Brain microvascular endothelial cell (primary cell): ENCODE data around the gene PRKN.
A peak's percentile ranks its signal among the peaks of the same experiment; 100 is the strongest.

Experiments used
- DNase-seq: peaks from one replicate; pipeline ENCODE4 v3.0.0-alpha.2; 2020
- H3K27ac ChIP-seq: fragments of 250-450 bp; sonication (Bioruptor Pico); 2 replicates; pipeline ENCODE4 v1.5.1; 2020; ENCODE audit warnings: mild to moderate bottlenecking, moderate library complexity
- H3K27me3 ChIP-seq: fragments of 250-450 bp; sonication (Bioruptor Pico); replicated peaks from 2 replicates; pipeline ENCODE4 v1.5.1; 2020; ENCODE audit warnings: mild to moderate bottlenecking
- H3K36me3 ChIP-seq: fragments of 250-450 bp; sonication (Bioruptor Pico); replicated peaks from 2 replicates; pipeline ENCODE4 v1.5.1; 2020; ENCODE audit warnings: mild to moderate bottlenecking
- H3K4me3 ChIP-seq: 2 replicates; pipeline ENCODE4 v1.5.1; 2011; ENCODE audit warnings: low read depth, mild to moderate bottlenecking, control low read depth, low read length, moderate library complexity
- CTCF ChIP-seq: IDR thresholded peaks from 2 replicates; pipeline ENCODE4 v1.5.1; 2011; ENCODE audit warnings: low read depth, mild to moderate bottlenecking, moderate library complexity, low read length, control low read depth, inconsistent platforms; ENCODE audit errors: missing control alignments
- in situ Hi-C: cut with HindIII; loops from 2 replicates; pipeline ENCODE4 v1.10.0; 2017; ENCODE audit warnings: low sequenced_read_pairs, low pct_ligation_motif_present

The PRKN gene

DNA sequence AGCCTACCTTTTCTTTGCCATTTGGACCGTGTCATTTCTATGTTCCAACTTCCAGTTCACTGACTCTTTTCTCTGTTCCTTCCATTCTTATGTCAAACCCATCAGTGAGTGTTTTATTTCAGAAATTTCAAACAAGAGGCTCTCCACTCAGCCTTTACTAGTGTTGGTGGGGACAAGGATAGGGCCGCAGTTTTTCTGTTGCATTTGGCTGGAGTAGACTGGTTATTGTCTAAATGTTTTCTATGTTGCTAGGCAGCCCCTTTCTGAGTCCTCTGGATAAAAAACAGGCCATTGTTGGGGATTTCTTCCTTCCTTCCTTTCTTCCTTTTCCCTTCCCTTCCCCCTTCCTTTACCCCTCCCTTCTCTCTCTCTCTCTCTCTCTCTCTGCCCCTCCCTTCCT, 288.6 kb downstream of the PRKN start:
- no peak for DNase-seq
- in situ Hi-C loops: no loop called here
- Histone ChIP-seq H3K4me3 (no peak overlapping the region), H3K36me3 (no peaks in the 10 kb centered on the region), H3K27me3 (no peaks in the 10 kb centered on the region), H3K27ac (no peak overlapping the region)
- no peak for TF ChIP-seq CTCF

DNA sequence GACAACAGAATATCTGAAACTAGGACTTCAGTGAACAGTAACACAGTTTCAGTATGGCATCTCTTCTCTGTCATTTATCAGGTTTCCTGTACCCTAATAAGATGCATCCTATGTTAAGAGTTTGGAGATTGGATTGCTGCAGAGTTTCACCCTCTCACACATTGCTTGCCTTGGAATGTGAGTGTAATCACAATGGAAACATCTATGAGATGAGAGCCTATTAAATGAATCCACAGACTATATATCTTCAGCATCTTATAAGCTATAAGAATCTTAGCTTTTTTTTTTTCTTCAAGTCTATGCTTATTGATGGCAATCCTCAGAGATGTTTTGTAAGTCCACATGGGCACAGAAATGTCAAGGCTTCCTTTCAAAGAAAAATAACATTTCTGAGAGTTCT, 292.5 kb downstream of the PRKN start:
- Histone ChIP-seq H3K4me3 (no peak overlapping the region), H3K36me3 (no peaks in the 10 kb centered on the region), H3K27me3 (no peaks in the 10 kb centered on the region), H3K27ac (no peak overlapping the region)
- TF ChIP-seq CTCF: no peak
- in situ Hi-C loops: no loop called here
- no peak for DNase-seq

DNA sequence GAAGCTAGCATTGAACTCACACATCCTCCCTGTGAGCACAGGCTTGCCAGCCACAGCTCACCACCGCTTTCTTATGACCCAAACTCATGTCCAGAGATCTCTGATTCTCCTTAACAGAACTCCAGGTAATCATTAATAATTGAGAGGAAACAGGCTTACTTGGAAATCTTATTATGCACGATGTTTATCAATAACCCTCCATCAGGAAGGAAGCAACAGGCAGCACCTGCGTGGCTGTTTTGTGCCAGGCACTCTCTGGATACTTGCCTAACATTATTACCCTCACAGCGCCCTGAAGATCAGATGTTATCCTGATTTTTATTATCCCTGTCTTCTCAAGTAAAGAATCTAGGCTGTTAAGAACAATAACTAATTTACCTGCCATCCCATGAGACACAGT, 306.6 kb downstream of the PRKN start:
- H3K27ac ChIP-seq: no peak overlapping the region
- no peak overlapping the region for H3K4me3 ChIP-seq
- no peak for TF ChIP-seq CTCF
- H3K27me3 ChIP-seq: no peaks in the 10 kb centered on the region
- in situ Hi-C loops: no loop called here
- DNase-seq: no peak
- H3K36me3 ChIP-seq: no peaks in the 10 kb centered on the region

DNA sequence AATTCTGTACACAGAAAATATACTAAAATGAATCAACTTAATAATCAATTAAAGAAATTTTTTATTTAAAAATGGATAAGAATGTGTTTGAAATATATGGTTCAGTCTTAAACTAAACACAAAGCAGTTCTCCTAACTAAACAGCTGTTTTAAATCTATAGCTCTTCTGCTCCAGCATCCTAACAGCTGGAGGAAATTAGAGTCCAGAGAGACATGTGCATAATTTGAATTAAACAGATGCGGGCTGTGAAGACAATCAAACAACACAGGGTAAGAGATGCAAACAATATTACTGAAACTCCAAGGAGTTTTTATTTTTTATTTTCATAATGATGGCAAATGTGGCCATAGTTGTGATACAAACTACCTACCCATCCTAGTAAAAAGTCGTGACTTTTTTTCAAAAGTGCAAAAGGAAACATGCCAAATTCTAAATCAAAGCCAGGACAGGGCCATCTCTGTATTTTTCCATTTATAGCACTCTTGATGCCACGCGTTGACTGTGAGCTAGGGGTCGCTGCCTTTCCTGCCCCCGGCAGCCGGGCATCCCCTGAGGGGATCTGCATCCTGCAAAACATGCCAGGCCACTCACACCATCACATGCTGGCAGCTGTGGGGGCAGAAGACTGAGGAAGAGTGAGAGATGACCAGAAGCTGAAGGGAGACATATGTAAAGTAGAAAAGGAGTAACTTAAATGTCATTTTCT, 310.6 kb downstream of the PRKN start:
- in situ Hi-C loops: no loop called here
- no peaks in the 10 kb centered on the region for H3K27me3 ChIP-seq
- TF ChIP-seq CTCF: peak; percentile 24
- no peak overlapping the region for H3K27ac ChIP-seq
- no peaks in the 10 kb centered on the region for H3K36me3 ChIP-seq
- DNase-seq: no peak
- H3K4me3 ChIP-seq: no peak overlapping the region

GRCh38 chr6:162416307-162416706, 311.3 kb downstream of the PRKN start:
- TF ChIP-seq CTCF: no peak

More at GRCh38 chr6:162416307-162416706, 311.3 kb downstream of the PRKN start:
- no peaks in the 10 kb centered on the region for H3K36me3 ChIP-seq
- H3K4me3 ChIP-seq: no peak overlapping the region
- no peak overlapping the region for H3K27ac ChIP-seq
- H3K27me3 ChIP-seq: no peaks in the 10 kb centered on the region
- in situ Hi-C loops: no loop called here
- DNase-seq: no peak
